Activated T-cell treated with anti-CD3 and anti-CD28 coated beads for 1 hour (primary cell): ENCODE results near the gene ADPRHL1.
"Not testable (repeated sequence)": the region's sequence is repeated elsewhere in the genome, so short reads cannot be mapped to it uniquely, and the experiment has no call there.

Experiments used
- DNase-seq: peaks from one replicate; pipeline ENCODE4 v3.0.0-alpha.2; 2020; ENCODE audit warnings: low read depth

The ADPRHL1 gene

DNA sequence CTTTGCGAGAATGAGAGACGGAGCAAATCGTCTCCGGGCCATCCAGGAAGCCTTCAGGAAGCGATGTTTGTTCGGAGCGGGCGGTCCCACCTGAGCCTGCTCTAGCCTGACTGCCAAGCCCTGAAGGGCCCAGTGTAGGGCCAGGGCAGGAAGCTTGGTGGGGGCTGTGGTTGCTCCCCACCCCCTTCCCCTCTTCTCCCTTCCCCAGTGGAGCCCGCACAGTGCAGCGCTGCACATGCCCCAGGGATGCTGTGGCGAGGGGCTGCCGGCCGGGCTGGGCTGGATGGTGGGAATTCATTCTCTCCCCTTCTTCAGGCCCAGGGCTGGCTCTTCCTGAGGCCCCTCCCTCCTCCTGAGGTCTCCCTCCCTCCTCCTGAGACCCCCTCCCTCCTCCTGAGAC is 82.2 kb downstream of the ADPRHL1 start:
- no peak for DNase-seq

DNA sequence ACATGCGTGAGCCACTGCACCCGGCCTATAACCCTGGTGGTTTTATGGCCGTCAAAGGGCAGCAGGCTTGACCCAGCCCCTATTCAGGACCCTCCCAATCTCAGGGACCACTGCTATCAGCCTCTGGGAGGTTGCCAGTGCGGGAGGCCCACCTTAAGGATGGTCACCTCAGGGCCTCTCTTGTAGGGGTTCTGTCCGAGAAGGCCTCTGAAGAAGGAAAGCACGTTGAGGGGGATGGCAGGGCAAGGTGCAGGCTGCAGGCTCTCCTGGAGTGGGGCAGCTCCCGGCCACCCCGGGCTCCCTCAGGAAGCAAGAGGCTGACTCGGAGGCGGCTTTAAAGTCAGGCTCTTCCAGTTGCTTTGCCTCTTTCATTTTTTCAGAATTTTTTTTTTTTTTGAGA is 83.4 kb downstream of the ADPRHL1 start:
- no peak for DNase-seq

DNA sequence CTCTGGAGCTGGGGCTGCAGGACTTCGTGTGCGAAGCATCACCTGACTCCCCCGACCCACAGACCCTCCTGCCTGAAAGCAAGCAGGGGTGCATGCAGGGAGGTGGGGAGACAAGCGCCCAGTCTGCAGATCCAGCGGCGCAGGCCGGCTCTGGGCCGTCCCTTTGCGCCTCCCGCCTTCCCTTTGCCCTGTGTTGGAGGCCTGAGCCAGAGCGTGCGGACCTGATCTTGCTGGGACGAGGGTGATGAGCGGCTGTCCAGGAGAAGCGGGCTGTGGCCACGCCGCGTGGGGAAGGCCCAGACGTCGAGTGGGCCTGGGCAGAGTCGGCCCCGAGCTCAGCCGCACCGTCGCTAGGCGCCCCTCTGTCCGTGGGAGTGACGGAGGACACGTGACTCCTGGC is 84.1 kb downstream of the ADPRHL1 start:
- no peak for DNase-seq

DNA sequence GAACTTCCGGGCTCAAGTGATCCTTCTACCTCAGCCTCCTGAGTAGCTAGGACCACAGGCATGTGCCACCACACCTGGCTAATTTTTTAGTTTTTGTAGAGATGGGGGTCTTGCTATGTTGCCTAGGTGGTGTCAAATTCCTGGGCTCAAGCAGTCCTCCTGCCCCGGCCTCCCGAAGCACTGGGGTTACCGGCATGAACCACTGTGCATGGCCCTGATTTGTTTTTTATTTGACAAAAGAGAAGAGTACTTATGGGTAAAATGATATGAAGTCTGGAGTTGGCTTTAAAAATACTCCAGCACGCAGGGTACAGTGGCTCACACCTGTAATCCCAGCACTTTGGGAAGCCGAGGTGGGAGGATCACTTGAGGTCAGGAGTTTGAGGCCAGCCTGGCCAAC is 84.9 kb downstream of the ADPRHL1 start:
- not testable (repeated sequence) for DNase-seq

DNA sequence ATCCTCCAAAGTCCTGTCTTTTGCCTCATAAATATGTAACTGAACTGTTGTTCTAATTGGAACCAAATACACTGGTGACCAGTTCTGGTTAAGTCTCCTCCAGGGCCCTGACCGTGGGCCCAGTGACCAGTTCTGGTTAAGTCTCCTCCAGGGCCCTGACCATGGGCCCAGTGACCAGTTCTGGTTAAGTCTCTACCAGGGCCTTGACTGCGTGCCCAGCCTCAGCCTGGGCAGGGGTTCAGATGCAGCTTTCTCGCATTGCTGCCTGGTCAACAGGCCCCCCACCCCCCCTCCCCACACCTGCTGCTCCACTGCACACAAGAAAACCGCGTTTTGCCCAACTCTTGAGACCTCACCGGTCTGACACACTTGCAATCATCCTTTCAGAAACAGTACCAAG is 85.5 kb downstream of the ADPRHL1 start:
- DNase-seq = no peak

DNA sequence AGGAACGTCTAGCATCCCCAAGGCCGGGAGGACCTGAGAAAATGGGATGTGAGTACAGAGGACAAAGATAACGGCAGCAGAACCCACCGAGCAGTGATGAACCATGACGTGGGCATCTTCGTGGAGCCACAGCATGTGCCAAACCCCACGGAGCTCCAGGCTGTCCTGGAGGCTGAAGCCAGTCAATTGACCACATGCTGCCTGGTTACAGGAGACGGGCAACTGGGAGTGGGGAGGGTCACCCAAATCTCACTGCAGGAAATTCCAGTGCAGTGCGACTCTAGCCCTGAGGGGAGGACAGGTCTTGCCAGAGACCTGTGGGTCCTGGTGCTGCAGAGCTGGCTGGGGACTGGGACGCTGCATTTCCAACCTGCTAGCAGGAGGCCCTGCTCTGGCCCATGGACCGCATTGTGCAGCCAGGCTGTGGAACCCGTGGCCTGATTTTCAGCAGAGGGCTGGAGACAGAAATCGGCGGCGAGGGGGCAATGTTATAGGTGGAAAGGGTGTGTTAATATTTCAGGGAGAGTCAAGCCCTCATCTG is 86.2 kb downstream of the ADPRHL1 start:
- DNase-seq = no peak

DNA sequence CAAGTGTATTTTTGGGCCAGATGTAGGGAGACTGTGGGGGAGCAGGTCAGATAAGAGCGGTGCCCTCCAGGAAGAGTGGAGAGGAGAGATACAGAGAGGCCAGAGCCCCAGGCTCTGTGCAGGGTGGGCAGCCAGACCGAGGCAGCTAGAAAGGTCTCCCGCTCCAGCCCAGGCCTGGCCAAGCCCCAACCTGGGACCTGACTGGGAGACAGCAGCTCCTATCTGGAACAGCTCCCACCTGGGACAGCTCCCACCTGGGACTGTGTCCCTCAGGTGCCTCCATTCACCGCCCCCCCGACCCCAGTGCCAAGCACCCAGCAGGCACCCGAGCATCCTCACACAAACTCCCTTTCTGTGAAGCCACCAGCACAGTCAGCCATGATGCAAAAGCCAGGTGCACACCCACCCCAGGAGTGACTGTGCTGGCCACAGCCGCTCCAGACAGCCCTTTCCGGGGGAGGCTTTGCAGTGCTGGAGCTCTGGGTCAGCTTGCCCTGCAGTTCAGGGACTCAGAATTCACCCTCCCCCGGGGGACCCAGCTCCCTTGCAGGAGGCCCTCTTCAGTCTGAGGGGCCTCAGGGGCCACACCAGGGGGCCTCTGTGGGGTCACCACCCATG is 87.2 kb downstream of the ADPRHL1 start:
- DNase-seq = no peak

DNA sequence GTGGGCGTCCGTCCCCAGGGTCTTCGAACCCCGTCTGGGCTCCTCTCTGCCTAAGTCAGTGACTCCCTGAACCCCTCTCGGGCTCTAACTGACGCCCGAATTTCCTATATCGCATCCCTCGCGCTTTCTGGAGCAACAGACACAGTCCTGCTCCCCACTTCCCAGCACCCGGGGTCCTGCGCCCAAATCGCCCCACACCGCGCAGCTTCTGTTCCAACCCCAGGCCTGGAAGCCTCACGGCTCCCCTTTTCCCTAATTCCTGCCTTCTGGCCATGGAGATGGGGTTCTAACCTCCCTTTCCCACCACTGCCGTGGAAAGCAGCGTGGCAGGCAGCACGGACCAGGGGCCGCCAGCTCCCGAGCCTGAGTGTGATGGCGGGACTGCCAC is 87.7 kb downstream of the ADPRHL1 start:
- DNase-seq = no peak

DNA sequence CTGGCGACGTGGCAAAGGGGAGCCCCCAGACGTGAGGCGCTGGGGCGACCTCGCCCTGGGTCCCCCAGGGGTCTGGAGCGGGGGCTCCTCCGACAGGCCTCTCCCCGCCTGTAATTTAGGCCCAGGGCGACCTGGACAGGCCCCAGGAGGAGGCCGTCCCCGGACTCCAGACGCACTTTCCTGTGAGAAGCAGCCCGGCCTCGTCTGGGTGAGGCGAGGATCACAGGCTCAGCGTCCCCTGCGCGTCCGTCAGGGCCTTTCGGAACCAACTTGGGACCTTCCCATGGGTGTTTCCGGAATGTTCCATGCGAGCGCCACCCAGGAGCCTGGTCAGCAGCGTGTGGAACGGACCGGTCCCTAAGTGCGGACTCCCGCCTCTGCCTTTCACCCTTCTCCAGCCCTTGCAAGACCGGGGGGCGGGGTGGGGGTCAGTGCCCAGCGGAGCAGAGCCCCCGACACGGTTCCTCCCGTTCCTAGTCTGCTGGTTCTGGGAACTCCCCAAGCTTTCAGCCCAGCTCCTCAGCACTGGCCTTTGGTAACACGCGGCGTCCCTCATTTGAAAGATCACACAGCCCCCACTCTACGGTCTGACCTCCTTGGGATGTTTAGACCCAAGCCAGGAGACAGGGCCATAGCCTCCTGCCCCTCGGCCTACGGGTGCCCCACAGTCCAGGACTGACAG is 88.2 kb downstream of the ADPRHL1 start:
- no peak for DNase-seq

DNA sequence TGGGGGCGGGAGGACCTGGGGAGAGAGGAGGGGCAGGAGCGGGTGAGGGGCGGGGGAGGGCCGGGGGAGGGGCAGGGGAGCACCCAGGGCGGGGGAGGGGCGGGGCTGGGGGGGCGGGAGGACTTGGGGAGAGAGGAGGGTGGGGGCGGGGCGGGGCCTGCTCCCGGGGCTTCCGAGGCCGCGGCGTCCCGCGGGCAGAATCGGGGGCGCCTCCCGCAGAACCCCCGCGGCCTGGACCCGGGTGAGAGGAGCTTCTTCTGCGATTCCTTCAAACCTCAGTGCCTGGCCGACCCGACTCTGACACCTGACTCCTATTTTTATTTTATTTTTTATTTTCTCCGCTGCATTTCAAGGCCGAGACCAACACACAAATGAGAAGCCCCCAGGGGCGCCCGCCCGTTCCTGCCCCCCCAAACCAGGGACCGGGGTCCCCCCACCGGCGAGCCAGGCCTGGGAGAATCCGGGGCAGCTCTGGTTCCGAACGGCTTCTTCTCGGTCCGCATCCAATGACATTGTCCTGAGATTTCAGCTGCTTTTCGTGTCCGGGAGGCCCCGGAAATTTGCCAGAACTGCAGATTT is 88.9 kb downstream of the ADPRHL1 start:
- DNase-seq = no peak

DNA sequence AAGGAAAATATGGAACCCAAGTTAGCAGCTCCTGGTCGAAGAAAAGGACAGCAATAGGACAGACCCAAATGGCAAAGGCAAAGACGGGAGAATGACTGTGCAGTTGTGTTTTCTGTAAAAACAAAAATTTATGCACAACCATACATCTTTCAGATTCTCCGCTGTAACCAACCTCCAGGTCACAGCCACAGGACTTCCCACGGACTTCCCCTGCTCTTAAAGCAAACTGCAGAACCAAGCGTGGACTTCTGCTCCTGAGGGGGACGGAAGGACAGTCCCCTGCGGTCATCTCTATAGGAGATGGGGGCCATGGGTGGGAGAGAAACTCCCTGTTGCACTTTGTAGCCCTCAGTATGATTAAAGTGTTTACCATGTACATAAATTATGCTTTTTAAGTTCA is 91.9 kb downstream of the ADPRHL1 start:
- no peak for DNase-seq

DNA sequence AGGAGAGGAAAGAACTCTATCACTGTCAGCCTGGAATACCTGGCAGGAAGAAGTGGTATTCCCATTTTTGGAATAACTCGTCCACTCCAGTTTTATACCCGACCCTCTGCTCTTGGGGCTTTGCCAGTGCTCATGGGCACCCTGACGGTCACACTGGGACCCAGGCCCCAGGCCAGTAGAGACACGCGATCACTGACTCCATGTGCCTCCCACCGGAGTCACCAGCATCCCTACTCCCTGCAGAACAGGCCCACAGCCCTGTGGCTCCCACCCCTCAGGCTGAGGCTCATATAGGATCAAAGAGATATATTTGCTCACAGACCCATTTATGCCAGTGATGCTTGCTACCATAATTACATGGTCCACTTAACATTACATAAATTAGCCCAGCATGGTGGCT is 92.8 kb downstream of the ADPRHL1 start:
- no peak for DNase-seq

DNA sequence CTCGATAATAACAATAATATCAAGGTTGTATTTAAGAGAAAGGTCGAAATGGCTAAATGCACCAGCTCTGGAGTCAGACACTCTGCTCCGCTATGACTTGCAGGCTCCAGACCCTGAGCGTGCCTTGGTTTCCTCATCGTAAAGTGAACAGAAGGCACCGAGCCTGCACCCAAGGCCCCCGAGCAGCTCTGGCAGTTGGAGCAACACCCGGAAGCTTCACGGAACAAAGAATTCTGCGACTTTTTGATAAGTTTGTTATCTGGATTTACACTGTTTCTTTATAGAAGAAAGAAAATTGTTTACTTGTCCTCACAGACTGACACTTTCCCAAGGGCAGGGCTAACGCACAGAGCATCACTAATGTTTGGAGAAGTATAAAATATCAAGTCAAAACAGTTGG is 93.7 kb downstream of the ADPRHL1 start:
- no peak for DNase-seq

DNA sequence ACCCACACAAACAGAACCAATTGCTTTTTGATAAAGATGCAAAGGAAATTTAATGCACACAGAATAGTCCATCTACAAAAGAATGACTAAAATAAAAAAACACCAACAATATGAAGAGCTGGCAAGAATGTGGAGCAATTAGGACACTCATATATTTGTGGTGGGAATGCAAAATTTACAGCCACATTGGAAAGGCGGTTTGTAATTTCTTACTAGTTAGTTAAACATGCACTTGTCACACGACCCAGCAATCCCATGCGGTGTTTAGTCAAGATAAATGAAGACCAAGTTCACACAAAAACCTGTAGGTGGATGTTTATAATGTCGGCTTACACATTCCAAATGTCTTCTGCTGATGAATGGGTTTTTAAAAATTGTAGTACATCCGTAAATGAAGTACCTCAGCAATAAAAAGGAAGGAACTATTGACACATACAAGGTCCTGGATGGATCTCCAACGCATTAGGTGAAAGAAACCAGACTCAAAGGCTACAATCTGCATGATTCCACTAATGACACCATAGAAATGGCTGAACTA is 94.6 kb downstream of the ADPRHL1 start:
- no peak for DNase-seq

DNA sequence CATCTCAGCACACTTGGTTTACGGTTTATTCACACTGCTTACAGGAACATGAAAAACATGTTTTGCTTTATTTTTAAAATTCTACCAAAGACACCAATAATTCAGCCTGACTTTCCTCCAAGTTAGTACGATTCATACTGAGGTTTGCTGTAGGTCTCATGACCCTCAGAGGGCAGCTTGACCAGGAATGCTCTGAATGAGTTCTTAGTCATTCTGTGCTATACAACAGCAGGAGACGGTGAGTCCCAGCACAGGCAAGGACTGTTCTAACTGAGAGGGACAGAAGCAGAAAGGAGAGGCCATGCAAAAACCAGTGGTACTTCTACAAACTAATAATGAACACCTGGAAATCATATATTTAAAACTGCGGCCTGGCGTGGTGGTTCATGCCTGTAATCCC is 95.8 kb downstream of the ADPRHL1 start:
- DNase-seq = no peak

DNA sequence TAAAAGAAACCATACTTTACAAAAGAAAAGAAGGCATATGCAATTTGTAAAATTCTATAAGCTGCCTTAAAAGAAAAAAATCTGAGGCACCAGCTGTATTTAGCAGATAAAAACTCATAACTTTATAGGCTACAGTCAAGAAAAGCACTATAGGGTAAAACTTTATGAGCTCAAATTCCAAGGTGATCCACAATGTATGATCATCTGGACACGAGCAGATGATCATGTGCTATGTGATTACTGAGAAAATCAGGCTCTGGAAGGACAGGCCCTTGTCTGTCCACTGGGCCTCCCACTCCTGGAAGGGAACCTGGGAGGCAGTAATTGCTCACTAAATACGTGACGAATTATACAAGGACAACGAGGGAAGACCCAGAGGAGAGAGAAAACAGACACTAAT is 96.7 kb downstream of the ADPRHL1 start:
- no peak for DNase-seq

DNA sequence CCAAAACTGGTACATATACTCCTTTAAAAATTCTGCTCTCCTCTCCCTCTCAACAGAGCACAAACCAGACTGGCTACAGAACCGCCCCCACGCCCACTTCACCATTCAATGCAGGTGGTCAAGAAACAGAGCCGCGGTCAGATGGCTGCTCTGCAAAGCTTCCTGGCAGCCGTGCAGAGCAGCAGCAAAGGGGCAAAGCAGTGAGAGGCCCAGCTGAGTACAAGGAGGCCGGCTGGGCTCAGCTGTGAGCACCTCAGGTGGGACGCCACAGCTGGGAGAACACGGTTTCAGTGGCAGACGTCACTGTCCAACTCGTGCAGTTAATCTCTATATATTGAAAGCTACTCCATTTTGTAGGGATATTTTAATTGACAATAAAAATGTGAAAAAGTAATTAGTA is 97.7 kb downstream of the ADPRHL1 start:
- no peak for DNase-seq

DNA sequence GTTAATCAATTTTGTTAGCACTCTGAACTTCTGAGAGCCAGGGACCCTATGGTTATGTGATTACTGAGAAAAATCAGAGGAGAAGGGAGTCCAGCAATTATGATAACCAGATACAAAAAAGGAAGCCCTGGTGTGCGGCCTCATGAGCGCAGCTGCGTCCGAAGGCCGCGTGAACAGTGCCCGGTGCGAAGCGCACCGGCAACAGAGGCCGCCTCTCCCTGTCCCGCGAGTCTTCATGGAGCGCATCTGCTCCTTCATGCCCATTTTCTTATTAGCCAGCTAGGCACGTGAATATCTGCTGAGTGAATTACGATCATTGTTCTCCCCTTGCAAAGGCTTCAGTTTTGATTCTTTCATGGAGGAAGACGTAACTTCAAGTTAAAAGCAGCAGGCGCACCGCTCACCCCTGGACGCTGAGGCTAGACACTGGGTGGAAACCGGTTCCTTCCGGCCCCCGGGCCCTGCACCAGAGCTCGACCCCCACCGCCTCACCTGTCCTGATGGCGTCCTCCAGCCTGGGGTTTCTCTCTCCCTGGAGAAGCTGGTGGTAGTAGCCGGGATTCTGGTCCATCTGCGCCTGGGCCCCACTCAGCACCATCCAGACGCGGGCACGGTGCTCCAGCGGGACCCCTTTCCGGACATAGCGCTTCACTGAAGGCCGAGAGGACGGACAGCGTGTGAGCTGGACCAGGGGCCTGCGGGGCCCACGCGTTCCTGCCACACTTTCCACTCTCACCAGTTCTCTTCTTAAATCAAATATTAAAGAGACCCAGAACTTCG is 98.3 kb downstream of the ADPRHL1 start:
- no peak for DNase-seq

DNA sequence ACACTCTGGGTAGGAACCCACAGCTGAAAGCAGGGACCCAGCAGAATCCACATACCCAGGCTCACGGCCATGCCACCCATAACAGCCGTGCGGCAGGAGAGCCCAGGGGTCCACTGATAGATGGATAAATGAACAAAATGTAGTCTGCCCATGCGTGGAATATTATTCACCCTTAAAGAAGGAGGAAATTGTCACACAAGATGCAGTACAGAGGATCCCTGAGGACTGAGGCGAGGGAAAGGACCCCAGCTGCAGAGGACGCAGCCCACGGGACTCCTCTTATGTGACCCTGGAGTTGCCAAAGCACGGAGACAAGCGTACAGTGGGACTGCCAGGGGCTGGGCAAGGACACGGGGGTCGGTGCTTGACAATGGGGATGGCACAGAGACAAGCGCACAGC is 100.0 kb downstream of the ADPRHL1 start:
- DNase-seq = no peak

DNA sequence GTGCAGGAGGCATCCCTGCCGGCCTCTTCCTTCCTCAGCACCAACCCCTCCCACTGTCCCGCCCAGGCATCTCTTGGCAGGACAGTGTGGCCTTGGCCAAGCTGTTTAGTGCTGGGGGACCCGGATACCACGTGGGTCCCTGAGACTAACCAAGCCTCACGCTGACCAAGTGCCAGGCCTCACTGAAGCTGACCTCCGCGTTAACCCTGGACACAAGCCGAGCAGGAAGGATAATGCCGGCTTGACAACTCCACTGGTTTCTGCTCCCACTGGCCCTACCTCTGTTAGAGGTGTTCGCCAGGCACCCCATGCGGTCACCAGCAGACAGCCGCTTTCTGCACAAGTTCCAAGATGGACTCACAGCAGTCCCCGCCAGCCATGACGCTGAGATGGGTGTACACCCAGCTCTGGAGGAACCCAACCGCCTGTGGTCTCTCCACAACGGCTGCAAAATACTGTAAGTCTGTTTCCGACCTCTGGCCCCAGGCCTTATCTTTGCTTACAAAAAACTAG is 101.7 kb downstream of the ADPRHL1 start:
- no peak for DNase-seq

DNA sequence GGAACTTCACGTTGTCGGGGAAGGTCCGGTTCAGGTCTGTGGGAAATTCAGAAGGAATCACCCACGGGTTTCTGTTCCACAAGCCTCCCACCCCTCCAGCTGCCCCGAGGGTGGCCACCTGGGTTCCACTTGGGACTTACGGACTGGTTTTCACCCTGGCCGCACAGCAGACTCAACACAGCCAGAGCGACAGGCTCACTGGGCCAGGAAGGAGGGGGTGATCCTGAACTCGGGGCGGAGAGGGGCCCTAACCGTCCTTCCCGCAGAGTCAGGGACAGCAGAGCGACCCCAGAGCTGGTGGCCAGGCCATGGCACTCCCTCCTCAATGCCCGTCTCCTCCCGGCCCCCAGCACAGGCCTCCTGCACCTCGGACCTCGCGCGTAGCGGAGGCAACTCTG is 102.4 kb downstream of the ADPRHL1 start:
- no peak for DNase-seq
